Right lobe of liver (tissue), 6 donors: ENCODE data around the gene MRPL33. TPM values are rescaled to one million over a fixed set of nuclear protein-coding genes. Genes with fewer than 3 reads are reported as not detected.

ENCODE experiments used
- ATAC-seq, 4 donors: fragments of 200-7000 bp; cut with Tn5 transposase; one replicate each; pipeline ENCODE4 v1.9.1; 2020; ENCODE audit warnings: mild to moderate bottlenecking in 4 of 4, moderate library complexity in 4 of 4
- DNase-seq, 3 donors: peaks; one replicate each; pipeline ENCODE4 v3.0.0-alpha.2; 2020
- H3K27ac ChIP-seq, 3 donors: fragments of 200-600 bp; one replicate each; pipeline ENCODE4 v1.8.0; 2022
- H3K27me3 ChIP-seq, 2 donors: fragments of 200-600 bp; one replicate each; pipeline ENCODE4 v1.8.0; 2022
- H3K36me3 ChIP-seq, 4 donors: fragments of 200-600 bp; sonication (generic) in 1 of 4; one replicate each; pipeline versions ENCODE4 v1.5.1 to v1.8.0; 2017 to 2022; ENCODE audit warnings: control low read depth in 1 of 4
- H3K4me1 ChIP-seq, 4 donors: fragments of 200-600 bp; sonication (generic) in 1 of 4; one replicate each; pipeline versions ENCODE4 v1.5.1 to v1.8.0; 2017 to 2022; ENCODE audit warnings: control low read depth in 1 of 4
- H3K4me3 ChIP-seq, 3 donors: fragments of 200-600 bp; one replicate each; pipeline ENCODE4 v1.8.0; 2022
- H3K9me3 ChIP-seq, 4 donors: fragments of 200-600 bp; sonication (generic) in 1 of 4; one replicate each; pipeline versions ENCODE4 v1.5.1 to v1.8.0; 2017 to 2022; ENCODE audit warnings: control low read depth in 1 of 4
- CTCF ChIP-seq, 4 donors: fragments of 200-600 bp in 3 of 4; fragments of 450-650 bp in 1 of 4; IDR thresholded peaks; one replicate each; pipeline versions ENCODE4 v1.5.1 to v1.8.0; 2016 to 2022; ENCODE audit warnings: antibody characterized with exemption in 4 of 4, mild to moderate bottlenecking in 2 of 4
- POLR2A ChIP-seq: fragments of 450-650 bp; IDR thresholded peaks from one replicate; pipeline ENCODE4 v1.6.1; 2017; ENCODE audit warnings: antibody characterized with exemption, mild to moderate bottlenecking
- WGBS: methylation state at CpG from one replicate; pipeline ENCODE4 v1.1.6; 2018; ENCODE audit warnings: low coverage, low lambda C conversion rate; ENCODE audit not compliant: insufficient coverage; ENCODE audit errors: missing lambda C conversion rate; 5-methylcytosine and 5-hydroxymethylcytosine counted together
- intact Hi-C, 2 donors: fragments of 100-400 bp; cut with DNase I; formaldehyde crosslinking; loops; one replicate each; pipeline versions ENCODE4 v1.11.2 to v1.14.1; 2022
- total RNA-seq, 6 experiments: library from RNA; depleted of rRNA in 2 of 6; stranded (reverse); fragments of >200 nt in 2 of 6; fragmentation: NEBNext Ultra II Directional in 3 of 6; extraction: Animal tissue kit (Norgen Biotek cat#: 25700) in 3 of 6; gene quantifications; one replicate each; pipeline versions ENCODE4 v1.1.0 to v1.2.4, GENCODE V29; 2016 to 2023
- donor health status: DM: no; HTN: yes; CAD: no.
- donor health status: DM: no; HTN: no; CAD: no.
- donor health status: DM: no; HTN: no; CAD: no.
- donor health status: DM: no; HTN: yes; CAD: no.
- donor health status: DM: no; HTN: yes; CAD: no.

The MRPL33 gene
- total RNA-seq, 6 experiments from 2014 or later = 28.9 to 63.4 (median 36.0) TPM

GRCh38 chr2:27766287-27766661 lies 5.2 kb upstream of the MRPL33 start:
- Histone ChIP-seq H3K9me3 (no peaks in the 10 kb centered on the region), H3K4me1 (peaks cover 0 to 32% (median 16%) of the 10 kb centered on the region in 4 donors), H3K27ac (peak overlapping the region in 2 of 3 donors; percentile 19 to 64), H3K36me3 (no peaks in the 10 kb centered on the region), H3K27me3 (no peaks in the 10 kb centered on the region), H3K4me3 (peak overlapping the region in 2 of 3 donors; percentile 25 to 51)
- TF ChIP-seq CTCF (IDR thresholded peaks at IDR 0.05) (no peak), POLR2A (no peak)
- no CpG with 5 or more reads among the region's 2 CpGs for WGBS
- ATAC-seq (no peak), DNase-seq (no peak)
- intact Hi-C loops = no loop called here

GRCh38 chr2:27771202-27771547 lies 344 bp upstream of the MRPL33 start:
- peak in 2 of 4 donors; percentile 2 to 3 for ATAC-seq

GRCh38 chr2:27772804-27773203 lies 1.3 kb downstream of the MRPL33 start:
- peak overlapping the region in 1 of 3 donors; percentile 8 for H3K27ac ChIP-seq
- TF ChIP-seq POLR2A (no peak), CTCF (IDR thresholded peaks at IDR 0.05) (no peak)
- H3K27me3 ChIP-seq = no peaks in the 10 kb centered on the region
- WGBS = 11% methylated on average over 2 of the region's 2 CpGs
- H3K4me3 ChIP-seq = peak overlapping the region; percentile 85 to 92 (median 88)
- no peaks in the 10 kb centered on the region for H3K9me3 ChIP-seq
- intact Hi-C loops = no loop called here
- peaks cover 0 to 4% (median 0%) of the 10 kb centered on the region in 4 donors for H3K36me3 ChIP-seq
- peaks cover 0 to 23% (median 7%) of the 10 kb centered on the region in 4 donors for H3K4me1 ChIP-seq
- ATAC-seq (no peak), DNase-seq (no peak)

More at GRCh38 chr2:27771202-27771547, 344 bp upstream of the MRPL33 start:
- H3K27me3 ChIP-seq = no peaks in the 10 kb centered on the region
- peaks cover 0 to 22% (median 7%) of the 10 kb centered on the region in 4 donors for H3K4me1 ChIP-seq
- no peaks in the 10 kb centered on the region for H3K9me3 ChIP-seq
- no peak for TF ChIP-seq CTCF (IDR thresholded peaks at IDR 0.05)
- no peak for TF ChIP-seq POLR2A
- peak overlapping the region; percentile 85 to 92 (median 88) for H3K4me3 ChIP-seq
- H3K36me3 ChIP-seq = peaks cover 0 to 4% (median 0%) of the 10 kb centered on the region in 4 donors
- intact Hi-C loops = no loop called here
- DNase-seq = no peak
- WGBS = 20% methylated on average over 10 of the region's 13 CpGs
- peak overlapping the region; percentile 86 to 91 (median 86) for H3K27ac ChIP-seq

- ATAC-seq (no peak), DNase-seq (no peak)
- intact Hi-C loops = no loop called here
- H3K27ac ChIP-seq = no peak overlapping the region
- no peaks in the 10 kb centered on the region for H3K9me3 ChIP-seq
- H3K36me3 ChIP-seq = peaks cover 0 to 4% (median 0%) of the 10 kb centered on the region in 4 donors
- no peaks in the 10 kb centered on the region for H3K27me3 ChIP-seq
- peaks cover 0 to 23% (median 7%) of the 10 kb centered on the region in 4 donors for H3K4me1 ChIP-seq
- H3K4me3 ChIP-seq = no peak overlapping the region
- WGBS = 82% methylated on average over 5 of the region's 5 CpGs
- no peak for TF ChIP-seq CTCF (IDR thresholded peaks at IDR 0.05)
- no peak for TF ChIP-seq POLR2A
Measured at GRCh38 chr2:27773959-27774358, 2.4 kb downstream of the MRPL33 start.
